ENCODE results near the gene LTF. TPM values are rescaled to one million over a fixed set of nuclear protein-coding genes. Genes with fewer than 3 reads are reported as not detected.

LTF gene
- total RNA-seq, 1 experiment from 2014 or later: not detected

- no peak overlapping the region for H3K9ac ChIP-seq (ENCODE audit: low read length)
- no peaks in the 10 kb centered on the region for H3K36me3 ChIP-seq (ENCODE audit: control insufficient read depth in 1 of 2, insufficient read depth in 2 of 2, low read length in 2 of 2)
- H3K4me1 ChIP-seq (ENCODE audit: control insufficient read depth in 1 of 2, insufficient read depth in 2 of 2, low read length in 2 of 2): no peaks in the 10 kb centered on the region
- no peaks in the 10 kb centered on the region for H4K20me1 ChIP-seq (ENCODE audit: insufficient read depth)
- DNase-seq (ENCODE audit: low read depth, low spot score): no peak
- ChIA-PET CTCF (no interaction called here), POLR2A (no interaction called here), RAD21 (ENCODE audit: low non-redundant PET in 1 of 2, low total read pairs in 2 of 2, uncharacterized antibody in 2 of 2, unreplicated experiment in 2 of 2) (no interaction called here)
- no peaks in the 10 kb centered on the region for H3K27me3 ChIP-seq (ENCODE audit: insufficient read depth, low read length)
- H3K9me2 ChIP-seq (ENCODE audit: insufficient read depth): no peaks in the 10 kb centered on the region
- no peak for ATAC-seq
- H3K9me3 ChIP-seq (ENCODE audit: control insufficient read depth in 1 of 2, insufficient read depth in 1 of 2, low read depth in 1 of 2, low read length in 2 of 2): no peaks in the 10 kb centered on the region
- no peak overlapping the region for H3K27ac ChIP-seq (ENCODE audit: low read depth, low read length)
- intact Hi-C loops (cut with micrococcal nuclease): no loop called here
- TF ChIP-seq MAX (IDR thresholded peaks at IDR 0.05) (no peak), EZH2phosphoT487 (IDR thresholded peaks at IDR 0.05; ENCODE audit: borderline replicate concordance) (no peak), ZNF274 (IDR thresholded peaks at IDR 0.05; ENCODE audit: low read depth, low read length) (no peak), CBX3 (IDR thresholded peaks at IDR 0.05; ENCODE audit: low read depth) (no peak), SP1 (IDR thresholded peaks at IDR 0.05; ENCODE audit: low read depth) (no peak), TCF7L2 (IDR thresholded peaks at IDR 0.05; ENCODE audit: borderline replicate concordance, extremely low read depth, insufficient read depth, insufficient read length) (no peak), SIN3A (IDR thresholded peaks at IDR 0.05; ENCODE audit: low read depth) (no peak)
- no peak overlapping the region for H3K4me2 ChIP-seq (ENCODE audit: low read length)
- no peak overlapping the region for H2AFZ ChIP-seq (ENCODE audit: low read depth, low read length, poor library complexity, severe bottlenecking)
- no peaks in the 10 kb centered on the region for H3K79me2 ChIP-seq (ENCODE audit: insufficient read depth, low read length)
- H3K4me3 ChIP-seq (replicated peaks in 1 of 2; ENCODE audit: low read depth in 1 of 2, low read length in 2 of 2): no peak overlapping the region
- no TSS peak for BruUV-seq (replicated peaks)
These were observed 47.7 kb downstream of the LTF start for GRCh38 chr3:46416811-46417510.

GRCh38 chr3:46416125-46416810, 48.4 kb downstream of the LTF start:
- POLR2A ChIA-PET: no interaction called here
- H3K9ac ChIP-seq (ENCODE audit: low read length): no peak overlapping the region
- intact Hi-C loops (cut with micrococcal nuclease): no loop called here
- no peaks in the 10 kb centered on the region for H3K27me3 ChIP-seq (ENCODE audit: insufficient read depth, low read length)
- H3K4me3 ChIP-seq (replicated peaks in 1 of 2; ENCODE audit: low read depth in 1 of 2, low read length in 2 of 2): no peak overlapping the region
- RAD21 ChIA-PET (ENCODE audit: low non-redundant PET in 1 of 2, low total read pairs in 2 of 2, uncharacterized antibody in 2 of 2, unreplicated experiment in 2 of 2): no interaction called here
- H3K79me2 ChIP-seq (ENCODE audit: insufficient read depth, low read length): no peaks in the 10 kb centered on the region
- DNase-seq (ENCODE audit: low read depth, low spot score): no peak
- no peak overlapping the region for H2AFZ ChIP-seq (ENCODE audit: low read depth, low read length, poor library complexity, severe bottlenecking)
- CTCF ChIA-PET: no interaction called here
- BruUV-seq (replicated peaks): no TSS peak
- TF ChIP-seq SRF (IDR thresholded peaks at IDR 0.05; ENCODE audit: low read depth) (no peak), EGR1 (IDR thresholded peaks at IDR 0.05; ENCODE audit: low read depth) (no peak), POLR2AphosphoS5 (IDR thresholded peaks at IDR 0.05; ENCODE audit: low read depth, low read length) (no peak), ZFX (IDR thresholded peaks at IDR 0.05) (no peak), TCF7L2 (IDR thresholded peaks at IDR 0.05; ENCODE audit: borderline replicate concordance, extremely low read depth, insufficient read depth, insufficient read length) (no peak), RAD21 (IDR thresholded peaks at IDR 0.05; ENCODE audit: low read depth) (no peak)
- no peaks in the 10 kb centered on the region for H3K9me2 ChIP-seq (ENCODE audit: insufficient read depth)
- no peak overlapping the region for H3K4me2 ChIP-seq (ENCODE audit: low read length)
- no peak for ATAC-seq
- no peaks in the 10 kb centered on the region for H3K36me3 ChIP-seq (ENCODE audit: control insufficient read depth in 1 of 2, insufficient read depth in 2 of 2, low read length in 2 of 2)
- H3K4me1 ChIP-seq (ENCODE audit: control insufficient read depth in 1 of 2, insufficient read depth in 2 of 2, low read length in 2 of 2): no peaks in the 10 kb centered on the region
- no peaks in the 10 kb centered on the region for H3K9me3 ChIP-seq (ENCODE audit: control insufficient read depth in 1 of 2, insufficient read depth in 1 of 2, low read depth in 1 of 2, low read length in 2 of 2)
- no peak overlapping the region for H3K27ac ChIP-seq (ENCODE audit: low read depth, low read length)
- no peaks in the 10 kb centered on the region for H4K20me1 ChIP-seq (ENCODE audit: insufficient read depth)
